Stimulated activated CD4-positive, alpha-beta T cell treated with anti-CD3 and anti-CD28 coated beads, Interleukin-4, amount 100 ng/mL, for 24 hours (primary cell): ENCODE results near the gene CFDP1.

Source experiments
- DNase-seq: peaks from one replicate; pipeline ENCODE4 v3.0.0-alpha.2; 2020

CFDP1 gene

DNA sequence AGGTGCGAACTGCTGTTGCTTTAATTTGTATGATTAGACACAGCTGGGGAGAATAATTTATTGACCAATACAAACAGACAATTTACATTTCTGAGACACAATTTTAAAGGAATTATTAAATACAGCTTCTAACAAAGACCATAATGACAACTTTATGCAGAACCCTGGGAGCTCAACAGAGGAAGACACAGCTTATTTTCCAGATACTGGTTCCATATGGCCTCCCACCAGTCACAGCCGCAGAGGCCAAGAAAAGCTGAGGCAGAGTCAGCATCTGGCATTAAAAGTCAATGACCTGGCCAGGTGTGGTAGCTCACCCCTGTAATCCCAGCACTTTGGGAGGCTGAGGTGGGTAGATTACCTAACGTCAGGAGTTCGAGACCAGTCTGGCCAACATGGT lies 115.8 kb downstream of the CFDP1 start:
- no peak for DNase-seq

DNA sequence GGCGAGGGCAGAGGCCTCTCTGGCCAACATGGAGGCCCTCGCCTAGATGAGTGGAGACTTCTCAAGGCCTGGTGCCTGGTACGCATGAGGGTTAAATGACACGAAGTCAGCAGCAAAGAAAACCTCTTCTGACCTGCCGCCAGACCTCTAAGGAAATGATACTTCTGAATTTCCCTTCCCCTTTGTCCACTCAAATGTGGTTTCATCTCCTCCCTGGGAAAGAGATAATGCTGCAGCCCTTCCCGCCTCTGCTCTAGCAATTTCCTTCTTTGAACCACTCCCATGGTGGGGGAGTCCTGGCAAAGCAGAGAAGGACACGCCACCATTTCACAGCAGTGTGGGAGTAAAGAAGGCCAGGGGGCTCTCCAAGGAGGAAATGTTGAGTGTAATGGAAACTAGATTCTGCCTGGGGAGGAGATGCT lies 116.2 kb downstream of the CFDP1 start:
- DNase-seq = no peak

DNA sequence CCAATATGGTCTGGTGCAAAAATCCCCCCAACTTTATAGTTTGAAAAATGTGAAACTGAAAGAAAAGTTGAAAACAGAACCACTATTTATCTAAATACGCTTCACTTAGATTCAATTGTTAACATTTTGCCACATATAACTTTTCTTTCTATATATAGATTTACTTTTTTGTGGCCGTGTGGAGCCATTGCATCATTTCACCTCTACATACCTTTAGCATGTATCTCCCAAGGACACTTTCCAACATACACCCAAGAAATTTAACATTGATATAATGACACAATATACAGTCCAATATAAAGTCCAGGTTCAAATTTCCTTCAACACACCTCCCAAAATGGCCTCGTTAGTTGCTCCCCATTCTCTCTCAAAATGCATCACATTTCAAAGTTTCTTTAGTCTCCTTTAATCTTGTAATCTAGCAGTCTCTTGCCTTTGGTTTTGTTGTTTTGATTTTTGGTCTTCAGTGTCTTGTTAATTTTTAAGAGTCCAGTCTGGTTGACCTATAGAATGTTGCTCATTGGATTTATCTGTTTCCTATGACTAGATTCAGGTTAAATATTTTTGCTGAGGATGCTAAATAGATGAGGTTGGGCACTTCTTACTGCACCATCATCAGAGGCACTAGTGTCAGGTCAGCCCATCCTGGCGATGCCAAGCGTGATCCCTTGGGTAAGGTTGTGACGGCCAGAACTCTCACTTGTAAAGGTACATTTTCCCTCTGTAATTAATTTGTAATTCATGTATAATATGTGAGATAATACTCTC lies 117.6 kb downstream of the CFDP1 start:
- DNase-seq = no peak

DNA sequence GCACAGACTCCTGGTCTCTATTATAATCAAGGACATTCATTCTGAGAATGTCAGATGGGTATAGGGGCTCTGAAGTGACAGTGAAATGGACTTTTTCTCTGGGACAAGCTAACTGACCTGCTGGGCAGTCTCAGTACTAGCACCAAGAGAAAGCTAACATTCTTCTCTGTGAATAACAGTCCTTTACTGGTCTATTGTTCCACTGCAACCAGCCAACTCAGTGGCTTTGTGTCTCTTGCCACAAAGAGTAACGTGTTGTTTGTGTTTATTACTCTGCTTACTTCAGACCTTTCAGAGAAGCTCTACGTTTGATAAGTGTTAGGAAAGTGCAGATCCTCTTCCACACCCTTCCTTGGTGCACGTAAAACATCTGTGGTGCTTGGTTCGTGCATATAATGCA lies 120.4 kb downstream of the CFDP1 start:
- no peak for DNase-seq

- DNase-seq = no peak
These were observed 121.8 kb downstream of the CFDP1 start for GRCh38 chr16:75311383-75311938.

DNA sequence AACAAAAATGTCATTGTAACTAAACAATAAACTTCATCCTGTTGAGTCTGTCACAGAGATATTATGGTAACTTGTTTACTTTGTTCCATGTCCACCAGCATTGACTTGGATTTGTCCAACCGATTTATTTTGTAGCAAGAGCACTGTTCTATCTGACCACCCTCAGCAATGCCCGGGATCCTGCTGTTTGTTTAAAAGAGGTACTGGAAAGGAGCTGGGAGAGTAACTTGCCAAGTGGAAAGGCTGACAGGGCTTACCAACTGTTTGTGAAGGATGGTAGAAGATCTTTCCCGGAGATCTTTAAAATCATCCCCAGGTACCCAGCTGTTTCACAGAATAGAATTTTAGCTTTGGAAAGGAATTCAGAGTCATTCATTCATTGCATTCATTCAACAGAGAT lies 122.8 kb downstream of the CFDP1 start:
- no peak for DNase-seq

DNA sequence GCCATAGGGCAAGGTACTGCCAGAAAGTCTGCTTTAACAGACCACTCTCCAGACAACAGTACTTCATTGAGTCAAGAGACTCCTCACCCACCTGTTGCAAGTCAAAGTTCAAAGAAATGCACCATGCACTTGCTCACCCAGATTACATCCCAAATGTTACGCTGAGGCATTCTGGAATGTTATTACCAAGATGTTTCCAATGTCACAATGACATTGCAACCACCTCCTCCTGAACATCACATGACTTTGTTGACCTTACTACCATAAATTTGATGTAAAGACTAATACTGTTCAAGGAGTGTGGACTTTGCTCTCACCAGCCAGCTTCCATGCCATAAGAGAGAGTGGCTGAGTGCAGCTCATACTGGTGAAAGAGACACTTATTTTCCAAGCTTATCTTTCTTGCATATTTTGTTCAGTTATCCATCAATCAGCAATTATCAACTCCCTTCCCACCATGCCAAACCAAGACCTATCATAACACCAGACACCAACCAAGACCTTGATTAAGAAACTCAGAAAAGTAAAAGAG lies 123.3 kb downstream of the CFDP1 start:
- DNase-seq = no peak

GRCh38 chr16:75309156-75309555 lies 124.1 kb downstream of the CFDP1 start:
- no peak for DNase-seq

DNA sequence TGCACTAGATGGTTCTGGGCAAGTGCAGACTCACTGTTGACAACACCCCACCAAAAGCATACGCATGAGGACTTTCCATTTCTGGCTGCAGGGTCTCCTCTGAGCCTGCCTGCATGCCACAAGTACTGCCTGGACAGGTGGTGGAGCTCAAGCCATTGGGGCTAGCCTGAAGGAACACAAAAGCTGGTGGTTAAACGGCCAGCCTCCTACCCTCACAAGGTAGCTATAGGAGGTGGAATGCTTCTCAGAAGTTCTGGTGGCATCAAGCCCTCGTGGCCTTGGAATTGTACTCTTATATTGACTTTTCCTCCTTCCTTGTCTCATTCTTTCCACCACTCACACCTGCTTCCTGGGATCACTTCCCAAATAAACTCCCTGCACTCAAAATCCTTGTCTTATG lies 125.3 kb downstream of the CFDP1 start:
- DNase-seq = no peak

- DNase-seq = no peak
These were observed 125.8 kb downstream of the CFDP1 start for GRCh38 chr16:75307506-75307905.

DNA sequence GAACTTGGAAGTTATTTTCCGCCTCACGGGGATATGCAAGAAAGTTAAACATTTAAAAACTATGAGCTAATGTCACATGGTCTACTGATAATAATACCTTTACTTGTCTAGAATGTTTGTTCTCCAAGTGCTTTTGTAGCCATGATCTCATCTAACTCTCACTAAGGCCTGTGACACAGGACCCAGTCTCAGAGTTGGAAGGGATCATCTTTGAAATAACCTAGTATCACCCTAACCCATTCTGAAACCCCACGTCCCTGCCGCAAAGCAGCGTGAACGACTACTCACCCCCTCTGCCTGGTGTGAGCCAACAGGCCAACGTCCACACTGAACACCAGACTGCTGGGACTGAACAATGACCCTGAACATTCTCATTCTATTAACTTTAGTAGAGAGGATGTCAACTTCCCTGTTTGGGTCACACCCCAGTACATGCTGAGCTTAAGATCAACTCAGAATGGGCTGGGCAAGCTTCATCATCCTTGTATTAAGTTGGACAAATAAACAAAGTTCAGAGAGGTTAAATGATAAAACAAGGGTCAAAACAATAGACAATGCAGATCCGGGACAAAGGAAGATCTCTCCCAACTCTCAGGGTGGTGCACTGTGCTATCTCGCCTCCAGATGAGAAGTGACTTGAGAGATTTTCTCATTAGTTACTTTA lies 127.1 kb downstream of the CFDP1 start:
- DNase-seq = no peak

DNA sequence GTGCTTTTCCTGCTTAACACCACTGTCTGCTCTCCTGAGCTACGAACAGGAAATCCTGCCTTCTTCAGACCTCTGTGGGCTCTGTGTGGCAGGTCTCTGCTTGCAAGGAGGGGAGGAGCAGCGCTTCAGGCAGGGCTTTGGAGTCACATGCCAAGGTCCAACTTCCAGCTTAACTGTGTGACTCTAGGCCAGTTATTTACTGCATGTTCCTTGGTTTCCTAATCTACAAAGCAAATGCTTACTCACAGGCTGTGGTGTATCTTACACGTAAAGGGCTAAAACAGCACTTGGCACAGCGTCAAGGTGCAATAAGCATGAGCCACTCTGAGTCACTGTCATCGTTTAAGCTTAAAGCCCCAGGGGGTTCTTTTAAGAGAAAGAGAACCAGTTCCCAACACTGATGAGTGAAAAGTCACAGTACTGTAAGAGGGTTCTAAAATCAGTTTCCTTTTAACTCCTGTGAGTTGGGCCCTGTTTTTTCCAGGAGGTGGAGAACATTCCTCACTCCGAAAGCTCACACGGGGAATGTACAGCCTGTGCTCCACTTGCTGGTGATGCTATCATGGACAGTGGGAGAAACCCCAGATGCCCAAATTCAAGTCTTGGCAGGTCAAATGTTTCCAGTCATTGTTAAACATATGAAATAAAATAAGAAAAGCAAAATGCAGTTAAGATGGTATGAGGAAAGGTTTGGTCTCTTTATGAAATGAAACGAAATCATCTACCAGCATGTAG lies 127.8 kb downstream of the CFDP1 start:
- peak; percentile 65 for DNase-seq

DNA sequence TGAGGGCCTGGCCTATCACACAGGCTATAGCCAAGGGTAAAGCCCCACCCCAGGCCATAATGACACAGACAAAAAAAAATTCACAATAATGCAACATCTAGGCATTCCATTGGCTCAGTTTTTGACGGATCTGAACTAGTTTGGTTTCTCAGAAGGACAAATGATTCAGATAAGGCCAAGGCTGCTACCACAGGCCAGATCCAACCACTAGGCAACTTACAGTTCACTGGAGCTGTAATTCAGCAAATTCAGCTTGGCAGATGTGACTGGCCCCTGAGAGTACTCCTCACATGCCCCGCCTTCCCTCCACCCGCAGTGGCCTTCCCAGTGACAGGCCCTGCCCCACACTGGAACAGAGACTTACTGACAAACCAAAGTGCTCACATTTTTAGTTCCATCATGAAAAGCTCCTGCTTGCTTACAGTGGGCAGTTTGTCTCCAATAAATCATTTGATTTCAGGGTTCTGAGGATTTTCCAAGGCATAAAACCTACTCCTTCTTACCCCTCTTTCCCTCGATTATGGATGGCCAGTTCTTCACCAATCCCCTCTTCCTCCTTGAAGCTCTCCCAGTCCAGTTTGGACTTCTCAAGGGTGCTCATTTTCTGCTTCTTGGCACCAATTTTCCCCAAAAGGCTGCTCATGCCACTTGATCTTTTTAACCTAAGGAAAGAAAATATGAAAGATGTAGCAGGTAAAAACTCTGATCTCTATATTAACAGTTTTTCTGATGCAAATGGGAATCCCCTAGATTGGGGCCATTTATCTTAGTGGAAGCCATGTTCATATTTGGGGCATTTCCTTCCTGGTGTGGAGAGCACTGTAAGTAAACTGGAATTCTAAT lies 128.6 kb downstream of the CFDP1 start:
- no peak for DNase-seq

- DNase-seq = no peak
These were observed 131.5 kb downstream of the CFDP1 start for GRCh38 chr16:75301804-75302203.

- DNase-seq = no peak
These were observed 135.0 kb downstream of the CFDP1 start for GRCh38 chr16:75298267-75298666.

DNA sequence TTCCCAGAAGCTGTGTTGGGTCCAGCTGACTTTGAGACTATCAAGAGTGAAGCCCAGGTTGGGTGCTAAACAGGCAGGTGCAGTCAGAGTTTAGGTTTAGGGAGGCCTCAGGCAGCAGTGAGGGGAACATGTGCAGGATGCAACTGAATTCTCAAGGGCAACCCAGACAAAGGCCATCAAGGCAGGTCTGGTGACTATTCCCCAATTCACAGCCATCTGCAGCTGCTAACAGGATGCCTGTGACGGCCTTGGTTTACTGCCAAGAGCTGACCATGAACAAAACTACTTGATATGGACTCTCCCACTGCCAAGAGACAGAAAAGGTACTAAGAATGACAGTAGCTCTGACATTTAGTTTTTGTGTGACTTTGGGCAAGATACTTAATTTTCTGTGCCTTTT lies 136.7 kb downstream of the CFDP1 start:
- DNase-seq = no peak

DNA sequence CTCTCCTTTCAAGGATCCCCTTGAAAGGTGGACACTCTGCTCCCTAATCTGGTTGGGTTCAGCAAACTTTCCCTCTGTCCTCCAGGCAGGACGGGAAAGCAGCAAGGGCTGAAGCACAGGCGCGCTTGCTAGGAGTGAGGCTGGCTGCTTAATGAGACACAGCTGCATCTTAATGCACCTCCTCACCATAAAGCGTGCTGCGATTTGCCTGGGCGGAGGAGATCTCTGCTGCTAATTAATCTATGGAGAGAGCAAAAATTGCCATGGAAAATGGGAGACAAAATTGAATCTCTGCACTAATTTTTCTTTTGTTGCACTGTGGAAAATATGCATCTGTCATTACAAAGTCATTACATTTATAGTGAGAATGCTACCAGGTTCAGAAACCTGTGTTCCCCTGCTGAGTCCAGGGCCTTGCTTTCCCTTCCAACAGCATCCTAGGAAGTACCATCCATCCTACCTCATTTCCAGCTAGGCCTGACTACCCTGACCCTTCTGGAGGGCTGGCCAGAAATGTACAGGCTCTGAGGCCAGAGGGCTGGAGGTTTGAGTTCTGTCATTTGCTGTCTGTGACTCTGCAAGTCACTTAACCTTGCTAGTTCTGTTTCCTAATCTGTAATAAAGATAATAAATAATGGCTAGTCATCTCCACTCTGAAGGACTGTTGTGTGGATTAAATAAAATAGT lies 138.4 kb downstream of the CFDP1 start:
- DNase-seq = no peak

DNA sequence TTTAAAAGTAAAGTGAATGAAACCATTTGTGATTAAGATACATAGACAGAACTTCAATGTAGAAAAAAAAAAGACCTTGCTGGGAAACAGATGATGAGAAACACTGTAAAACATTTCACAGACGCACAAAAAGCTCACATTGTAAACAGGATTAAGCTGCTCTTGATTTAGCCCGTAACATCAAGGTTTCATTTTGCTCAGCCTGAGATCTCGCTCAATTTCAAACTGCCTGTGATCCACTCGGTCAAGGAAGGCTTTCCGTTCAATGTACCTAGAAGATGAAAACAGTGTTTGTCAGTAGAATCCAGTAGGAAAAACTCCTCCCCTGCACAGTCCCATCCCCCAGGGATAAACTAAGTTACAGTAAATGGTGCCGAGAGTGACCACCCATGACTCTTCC lies 139.5 kb downstream of the CFDP1 start:
- DNase-seq = no peak

- DNase-seq = no peak
These were observed 140.1 kb downstream of the CFDP1 start for GRCh38 chr16:75293173-75293572.

GRCh38 chr16:75292691-75293090 lies 140.6 kb downstream of the CFDP1 start:
- DNase-seq = no peak

DNA sequence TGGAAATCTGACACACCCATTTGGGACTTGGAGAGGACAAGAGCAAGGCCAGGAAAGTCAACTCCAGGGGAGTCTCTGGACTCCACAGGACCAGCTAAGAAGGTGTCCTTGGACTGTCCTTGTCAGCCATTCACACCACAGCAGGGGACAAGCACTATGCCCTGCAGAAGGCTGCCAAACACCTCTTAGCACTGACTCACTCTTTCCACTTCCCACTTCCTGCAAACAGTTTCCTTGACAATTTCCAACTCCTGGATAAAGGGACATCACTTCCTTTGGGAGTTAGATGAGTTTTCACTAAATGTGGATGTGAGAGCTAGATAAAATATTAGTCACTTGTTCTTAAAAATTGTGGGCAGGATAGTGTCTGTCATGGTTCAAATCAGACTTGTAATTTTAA lies 144.1 kb downstream of the CFDP1 start:
- no peak for DNase-seq

DNA sequence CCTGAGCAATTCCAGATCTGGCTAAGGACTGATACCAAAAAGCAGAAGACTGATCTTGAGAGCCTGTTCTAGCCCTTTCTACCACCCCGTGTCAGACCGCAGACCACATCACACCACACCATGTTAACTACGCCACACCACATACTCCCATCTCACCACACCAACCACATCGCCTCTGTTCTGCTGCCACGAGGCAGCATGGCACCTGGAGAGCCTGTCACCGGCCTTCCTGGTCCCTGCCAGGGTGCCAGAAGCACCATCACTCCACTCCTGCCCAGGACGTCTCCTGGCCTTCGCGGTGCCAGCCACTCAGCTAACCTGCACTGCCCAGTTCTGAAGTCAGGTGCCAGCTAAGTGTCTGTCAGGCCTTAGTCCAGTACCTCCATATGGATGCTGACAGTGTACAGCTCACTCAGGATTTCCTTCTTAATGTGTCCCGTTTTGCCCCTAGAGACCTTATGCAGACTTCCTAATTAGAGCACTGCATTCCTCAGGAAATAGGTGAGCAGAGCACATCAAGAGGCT lies 144.6 kb downstream of the CFDP1 start:
- peak; percentile 52 for DNase-seq
